Measurements from ENCODE around the gene MALSU1. TPM values are rescaled to one million over a fixed set of nuclear protein-coding genes. Genes with fewer than 3 reads are reported as not detected.
A peak's percentile ranks its signal among the peaks of the same experiment; 100 is the strongest.

MALSU1 gene
- total and polyA plus RNA-seq, 2 of the 13 experiments (the other 11 are each of a cell fraction or from before 2014, with no cell fraction given): 72.0 to 141 TPM

- TF ChIP-seq GPBP1L1 (CRISPR knock-in tag; IDR thresholded peaks at IDR 0.05) (no peak), PATZ1 (CRISPR knock-in tag; IDR thresholded peaks at IDR 0.05) (peak; percentile 40; the same call in 1 of the 2 replicates), FOSL1 (CRISPR knock-in tag; IDR thresholded peaks at IDR 0.05; ENCODE audit: borderline replicate concordance) (no peak; the same call in 1 of the 2 replicates), ZNF782 (CRISPR knock-in tag; IDR thresholded peaks at IDR 0.05; ENCODE audit: borderline replicate concordance) (no peak), MAFK (conservative IDR thresholded peaks at IDR 0.05 in 1 of 2, IDR thresholded peaks at IDR 0.05 in 1 of 2; ENCODE audit: low read length in 2 of 2) (no peak), ZNF280B (CRISPR knock-in tag; IDR thresholded peaks at IDR 0.05; ENCODE audit: borderline replicate concordance) (no peak), NPAS2 (CRISPR knock-in tag; IDR thresholded peaks at IDR 0.05; ENCODE audit: borderline replicate concordance) (no peak), DBP (CRISPR knock-in tag; IDR thresholded peaks at IDR 0.05; ENCODE audit: not compliant biosample characterization) (no peak), CENPT (CRISPR knock-in tag; IDR thresholded peaks at IDR 0.05; ENCODE audit: low read depth) (no peak), ZNF138 (CRISPR knock-in tag; IDR thresholded peaks at IDR 0.05; ENCODE audit: low read depth) (no peak), MEIS2 (CRISPR knock-in tag; IDR thresholded peaks at IDR 0.05) (no peak), ISL2 (CRISPR knock-in tag; IDR thresholded peaks at IDR 0.05) (peak; percentile 94), CEBPB (IDR thresholded peaks at IDR 0.05; ENCODE audit: borderline replicate concordance, low read depth, low read length) (peak; percentile 82), CREBL2 (CRISPR knock-in tag; IDR thresholded peaks at IDR 0.05; ENCODE audit: borderline replicate concordance) (no peak), CERS6 (CRISPR knock-in tag; IDR thresholded peaks at IDR 0.05) (no peak), SRSF4 (IDR thresholded peaks at IDR 0.05; ENCODE audit: low read depth, low read length, poor library complexity, severe bottlenecking) (no peak), ZNF354B (CRISPR knock-in tag; IDR thresholded peaks at IDR 0.05) (no peak), ERF (CRISPR knock-in tag; IDR thresholded peaks at IDR 0.05) (0 out of 2 replicates have a peak, but pooled peaks have one; percentile 38), EED (CRISPR knock-in tag; IDR thresholded peaks at IDR 0.05) (no peak), ZNF768 (CRISPR knock-in tag; IDR thresholded peaks at IDR 0.05) (no peak), JUN (CRISPR knock-in tag; IDR thresholded peaks at IDR 0.05) (no peak), ZNF766 (CRISPR knock-in tag; IDR thresholded peaks at IDR 0.05; ENCODE audit: borderline replicate concordance) (no peak)
Observed at GRCh38 chr7:23357190-23358093, 58.3 kb downstream of the MALSU1 start (continued).
